ENCODE results near the gene CTPS2.
"Not testable (repeated sequence)": the region's sequence is repeated elsewhere in the genome, so short reads cannot be mapped to it uniquely, and the experiment has no call there.

Gene CTPS2

DNA sequence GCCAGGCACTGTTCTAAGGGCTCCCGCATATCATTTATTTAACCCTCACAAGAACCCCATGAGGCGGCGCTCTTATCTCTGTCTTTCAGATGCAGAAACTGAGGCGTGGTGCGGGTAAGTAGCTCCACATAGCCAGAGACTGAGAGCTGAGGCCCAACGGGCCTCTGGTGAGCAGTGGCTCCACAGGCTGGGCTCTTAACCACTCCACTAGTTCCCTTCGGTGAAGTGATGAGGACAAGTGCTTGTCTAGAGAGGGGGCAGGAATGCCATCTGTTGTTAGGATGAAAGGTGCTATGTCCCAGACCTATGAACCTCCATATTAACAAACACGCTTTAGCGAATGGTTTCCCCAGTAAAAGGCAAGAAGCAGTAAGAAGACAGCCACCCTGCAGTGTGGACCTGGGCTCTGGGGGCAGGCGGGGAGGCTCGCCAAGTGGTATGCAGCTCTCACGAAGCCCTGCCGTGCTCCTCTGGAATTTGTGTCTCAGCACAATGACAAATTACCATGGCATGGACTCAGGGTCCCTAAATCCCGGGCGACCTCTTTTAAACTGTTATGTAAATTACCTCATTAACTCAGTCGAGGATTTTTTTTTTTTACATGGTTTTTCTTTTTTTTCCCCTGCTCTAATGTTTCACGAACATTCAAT, 83.4 kb downstream of the CTPS2 start:
- DNase-seq (ENCODE audit: extremely low read depth, insufficient read length): no peak
- Histone ChIP-seq H3K4me3 (replicated peaks; ENCODE audit: low read depth, low read length) (no peak overlapping the region), H3K36me3 (ENCODE audit: control insufficient read depth, insufficient read depth, low read length) (no peaks in the 10 kb centered on the region), H3K27me3 (replicated peaks; ENCODE audit: control insufficient read depth, insufficient read depth, low read length) (no peaks in the 10 kb centered on the region; the same call in 1 of the 2 replicates)
- TF ChIP-seq, protein P1, sequence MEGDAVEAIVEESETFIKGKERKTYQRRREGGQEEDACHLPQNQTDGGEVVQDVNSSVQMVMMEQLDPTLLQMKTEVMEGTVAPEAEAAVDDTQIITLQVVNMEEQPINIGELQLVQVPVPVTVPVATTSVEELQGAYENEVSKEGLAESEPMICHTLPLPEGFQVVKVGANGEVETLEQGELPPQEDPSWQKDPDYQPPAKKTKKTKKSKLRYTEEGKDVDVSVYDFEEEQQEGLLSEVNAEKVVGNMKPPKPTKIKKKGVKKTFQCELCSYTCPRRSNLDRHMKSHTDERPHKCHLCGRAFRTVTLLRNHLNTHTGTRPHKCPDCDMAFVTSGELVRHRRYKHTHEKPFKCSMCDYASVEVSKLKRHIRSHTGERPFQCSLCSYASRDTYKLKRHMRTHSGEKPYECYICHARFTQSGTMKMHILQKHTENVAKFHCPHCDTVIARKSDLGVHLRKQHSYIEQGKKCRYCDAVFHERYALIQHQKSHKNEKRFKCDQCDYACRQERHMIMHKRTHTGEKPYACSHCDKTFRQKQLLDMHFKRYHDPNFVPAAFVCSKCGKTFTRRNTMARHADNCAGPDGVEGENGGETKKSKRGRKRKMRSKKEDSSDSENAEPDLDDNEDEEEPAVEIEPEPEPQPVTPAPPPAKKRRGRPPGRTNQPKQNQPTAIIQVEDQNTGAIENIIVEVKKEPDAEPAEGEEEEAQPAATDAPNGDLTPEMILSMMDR (IDR thresholded peaks at IDR 0.05; ENCODE audit: insufficient read depth, low read length, poor library complexity, severe bottlenecking): no peak

DNA sequence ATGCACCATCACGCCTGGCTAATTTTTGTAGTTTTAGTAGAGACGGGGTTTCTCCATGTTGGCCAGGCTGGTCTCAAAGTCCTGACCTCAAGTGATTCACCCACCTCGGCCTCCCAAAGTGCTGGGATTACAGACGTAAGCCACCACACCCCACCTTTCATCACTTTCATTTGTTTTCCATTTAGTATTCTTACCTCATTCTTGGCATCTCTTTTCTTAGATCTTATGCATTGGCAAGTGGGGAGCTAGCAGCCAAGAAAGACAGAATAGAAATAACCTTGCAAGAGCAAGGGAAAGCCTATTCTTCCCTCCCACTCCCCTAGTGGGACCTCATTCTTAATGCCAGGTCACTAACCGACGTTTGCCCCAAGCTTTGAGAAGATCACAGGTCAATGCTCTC, 84.0 kb downstream of the CTPS2 start:
- H3K36me3 ChIP-seq (ENCODE audit: control insufficient read depth, insufficient read depth, low read length); H3K4me3 ChIP-seq (replicated peaks; ENCODE audit: low read depth, low read length); H3K27me3 ChIP-seq (replicated peaks; ENCODE audit: control insufficient read depth, insufficient read depth, low read length); DNase-seq (ENCODE audit: extremely low read depth, insufficient read length): not testable (repeated sequence)

DNA sequence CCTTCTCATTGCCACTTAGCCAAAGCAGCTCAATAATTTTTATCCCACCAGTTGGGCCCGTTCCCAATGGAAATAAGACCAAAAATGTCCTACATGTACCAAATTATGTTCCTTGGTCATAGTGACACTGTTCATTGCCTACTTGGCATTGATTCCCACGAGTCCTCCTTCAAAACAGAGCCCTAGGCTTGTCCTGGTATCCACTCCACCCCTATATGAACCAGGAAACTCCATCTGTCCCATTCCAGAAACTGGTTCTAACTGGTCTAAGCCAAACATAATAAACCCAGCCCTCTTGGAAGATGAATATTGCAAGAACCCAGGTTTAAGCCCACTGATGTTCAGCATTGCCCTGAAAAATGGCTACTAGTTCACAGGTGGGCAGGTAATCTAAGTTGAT, 93.4 kb downstream of the CTPS2 start:
- H3K27me3 ChIP-seq (replicated peaks; ENCODE audit: control insufficient read depth, insufficient read depth, low read length): no peaks in the 10 kb centered on the region
- TF ChIP-seq, protein P1 (IDR thresholded peaks at IDR 0.05; ENCODE audit: insufficient read depth, low read length, poor library complexity, severe bottlenecking): no peak
- H3K4me3 ChIP-seq (replicated peaks; ENCODE audit: low read depth, low read length): no peak overlapping the region
- H3K36me3 ChIP-seq (ENCODE audit: control insufficient read depth, insufficient read depth, low read length): no peaks in the 10 kb centered on the region
- DNase-seq (ENCODE audit: extremely low read depth, insufficient read length): no peak

GRCh38 chrX:16618422-16618821, 94.0 kb downstream of the CTPS2 start:
- Histone ChIP-seq H3K27me3 (replicated peaks; ENCODE audit: control insufficient read depth, insufficient read depth, low read length) (no peaks in the 10 kb centered on the region), H3K36me3 (ENCODE audit: control insufficient read depth, insufficient read depth, low read length) (no peaks in the 10 kb centered on the region), H3K4me3 (replicated peaks; ENCODE audit: low read depth, low read length) (no peak overlapping the region)
- TF ChIP-seq, protein P1 (IDR thresholded peaks at IDR 0.05; ENCODE audit: insufficient read depth, low read length, poor library complexity, severe bottlenecking): no peak
- DNase-seq (ENCODE audit: extremely low read depth, insufficient read length): no peak

- Histone ChIP-seq H3K4me3 (replicated peaks; ENCODE audit: low read depth, low read length) (no peak overlapping the region), H3K36me3 (ENCODE audit: control insufficient read depth, insufficient read depth, low read length) (no peaks in the 10 kb centered on the region; the same call in 1 of the 2 replicates), H3K27me3 (replicated peaks; ENCODE audit: control insufficient read depth, insufficient read depth, low read length) (no peaks in the 10 kb centered on the region)
- TF ChIP-seq, protein P1 (IDR thresholded peaks at IDR 0.05; ENCODE audit: insufficient read depth, low read length, poor library complexity, severe bottlenecking): no peak
- no peak for DNase-seq (ENCODE audit: extremely low read depth, insufficient read length)
Observed at GRCh38 chrX:16617382-16617781, 95.1 kb downstream of the CTPS2 start.

GRCh38 chrX:16612257-16612897, 100.1 kb downstream of the CTPS2 start:
- Histone ChIP-seq H3K36me3 (ENCODE audit: control insufficient read depth, insufficient read depth, low read length) (no peaks in the 10 kb centered on the region; the same call in 1 of the 2 replicates), H3K4me3 (replicated peaks; ENCODE audit: low read depth, low read length) (no peak overlapping the region), H3K27me3 (replicated peaks; ENCODE audit: control insufficient read depth, insufficient read depth, low read length) (no peaks in the 10 kb centered on the region)
- TF ChIP-seq, protein P1 (IDR thresholded peaks at IDR 0.05; ENCODE audit: insufficient read depth, low read length, poor library complexity, severe bottlenecking): no peak
- DNase-seq (ENCODE audit: extremely low read depth, insufficient read length): no peak

- not testable (repeated sequence) for DNase-seq (ENCODE audit: extremely low read depth, insufficient read length); H3K4me3 ChIP-seq (replicated peaks; ENCODE audit: low read depth, low read length); H3K36me3 ChIP-seq (ENCODE audit: control insufficient read depth, insufficient read depth, low read length); H3K27me3 ChIP-seq (replicated peaks; ENCODE audit: control insufficient read depth, insufficient read depth, low read length)
Observed at GRCh38 chrX:16610654-16611053, 101.8 kb downstream of the CTPS2 start.

Measured in GM06990 (cell line).